GM18868 (cell line): ENCODE measurements around the gene CRELD2.

Experiments used
- ATAC-seq: cut with Tn5 transposase; IDR thresholded peaks from one replicate; pipeline ENCODE4 v1.9.1; 2021; ENCODE audit warnings: mild to moderate bottlenecking, moderate library complexity; ENCODE audit not compliant: unreplicated experiment

The CRELD2 gene

GRCh38 chr22:49887064-49887451 lies 31.4 kb upstream of the CRELD2 start:
- ATAC-seq = no peak

GRCh38 chr22:49887702-49888101 lies 30.7 kb upstream of the CRELD2 start:
- no peak for ATAC-seq

GRCh38 chr22:49889071-49889470 lies 29.4 kb upstream of the CRELD2 start:
- no peak for ATAC-seq

GRCh38 chr22:49892226-49892899 lies 26.1 kb upstream of the CRELD2 start:
- ATAC-seq = no peak

- ATAC-seq = no peak
These were observed 25.4 kb upstream of the CRELD2 start for GRCh38 chr22:49893025-49893424.

- ATAC-seq = no peak
These were observed 23.9 kb upstream of the CRELD2 start for GRCh38 chr22:49894322-49895054.

- ATAC-seq = no peak
These were observed 22.2 kb upstream of the CRELD2 start for GRCh38 chr22:49896201-49896600.

- ATAC-seq = no peak
These were observed 21.3 kb upstream of the CRELD2 start for GRCh38 chr22:49897015-49897684.

- ATAC-seq = no peak
These were observed 18.9 kb upstream of the CRELD2 start for GRCh38 chr22:49899530-49899929.

- no peak for ATAC-seq
These were observed 17.8 kb upstream of the CRELD2 start for GRCh38 chr22:49900441-49901230.

- no peak for ATAC-seq
These were observed 17.0 kb upstream of the CRELD2 start for GRCh38 chr22:49901457-49901856.

GRCh38 chr22:49903322-49904039 lies 15.0 kb upstream of the CRELD2 start:
- no peak for ATAC-seq

- ATAC-seq = no peak
These were observed 14.4 kb upstream of the CRELD2 start for GRCh38 chr22:49904040-49904369.

GRCh38 chr22:49905465-49905864 lies 13.0 kb upstream of the CRELD2 start:
- ATAC-seq = no peak

GRCh38 chr22:49906071-49906798 lies 12.2 kb upstream of the CRELD2 start:
- no peak for ATAC-seq

GRCh38 chr22:49906799-49907290 lies 11.6 kb upstream of the CRELD2 start:
- no peak for ATAC-seq

GRCh38 chr22:49907807-49908206 lies 10.6 kb upstream of the CRELD2 start:
- ATAC-seq = no peak

GRCh38 chr22:49909476-49910205 lies 8.8 kb upstream of the CRELD2 start:
- no peak for ATAC-seq
